GM12878 (cell line): ENCODE measurements around the gene SLC13A3. TPM values are rescaled to one million over a fixed set of nuclear protein-coding genes. Genes with fewer than 3 reads are reported as not detected.

Source experiments
- ATAC-seq: fragments of 200-7000 bp; cut with Tn5 transposase; 3 replicates; pipeline ENCODE4 v1.9.1; 2020; ENCODE audit warnings: mild to moderate bottlenecking, moderate library complexity
- BruUV-seq: library from RNA; stranded (reverse); fragments of 400-500 nt; replicated peaks from 2 replicates; lab custom pipeline; 2021; lab: Mats Ljungman, UMichigan
- CTCF ChIA-PET: fragments of 300-600 bp; sonication (Branson Sonifier 250); formaldehyde crosslinking; extraction: SDS; loops from one replicate; lab custom pipeline; 2021; ENCODE audit warnings: inconsistent platforms; lab: Yijun Ruan, JAX
- POLR2A ChIA-PET: fragments of 350-600 bp; formaldehyde crosslinking; extraction: SDS; loops from one replicate; lab custom pipeline; 2021; ENCODE audit warnings: inconsistent platforms; lab: Charles Lee
- RAD21 ChIA-PET: fragments of 300-600 bp; sonication (Branson Sonifier 250); formaldehyde crosslinking; loops from one replicate; lab custom pipeline; 2023; ENCODE audit warnings: antibody characterized with exemption; ENCODE audit not compliant: unreplicated experiment; lab: Charles Lee
- SMC1A ChIA-PET: fragments of 300-600 bp; sonication (Branson Sonifier 250); formaldehyde crosslinking; loops from one replicate; lab custom pipeline; 2023; ENCODE audit not compliant: unreplicated experiment, uncharacterized antibody; lab: Charles Lee
- DNase-seq: peaks from one replicate; pipeline ENCODE4 v3.0.0-alpha.2; 2011; ENCODE audit warnings: low read depth, low spot score
- FAIRE-seq: peaks from 3 replicates; lab custom pipeline; 2011; peaks lifted over from hg19 to GRCh38; lab: Jason Lieb, UNC
- H2AFZ ChIP-seq: 2 replicates; pipeline ENCODE4 v1.6.0; 2011; ENCODE audit warnings: low read depth, low read length, control low read depth; ENCODE audit not compliant: control insufficient read depth
- H3K27ac ChIP-seq: 2 replicates; pipeline ENCODE4 v1.5.1; 2011; ENCODE audit warnings: control low read depth; ENCODE audit not compliant: control insufficient read depth, insufficient read depth
- H3K27me3 ChIP-seq, 2 experiments: replicated peaks in 1 of 2; 2 replicates each; pipeline versions ENCODE4 v1.6.0 to v1.6.1; 2011; ENCODE audit warnings: low read length in 1 of 2; ENCODE audit not compliant: control insufficient read depth in 2 of 2, insufficient read depth in 2 of 2
- H3K36me3 ChIP-seq, 2 experiments: 2 replicates each; pipeline ENCODE4 v1.5.1; 2011; ENCODE audit warnings: low read length in 1 of 2; ENCODE audit not compliant: control insufficient read depth in 2 of 2, insufficient read depth in 2 of 2
- H3K4me1 ChIP-seq: 2 replicates; pipeline ENCODE4 v1.6.1; 2011; ENCODE audit warnings: mild to moderate bottlenecking, low read length, moderate library complexity, mixed read lengths; ENCODE audit not compliant: control insufficient read depth, insufficient read depth
- H3K4me2 ChIP-seq: 2 replicates; pipeline ENCODE4 v1.6.0; 2011; ENCODE audit warnings: control low read depth; ENCODE audit not compliant: control insufficient read depth, insufficient read depth
- H3K4me3 ChIP-seq: fragments of 200-600 bp; sonication (generic); 2 replicates; pipeline ENCODE4 v1.5.1; 2016
- H3K79me2 ChIP-seq: 2 replicates; pipeline ENCODE4 v1.6.0; 2011; ENCODE audit warnings: low read length; ENCODE audit not compliant: control insufficient read depth, insufficient read depth
- H3K9ac ChIP-seq: 2 replicates; pipeline ENCODE4 v1.8.0; 2011; ENCODE audit warnings: low read length, control low read depth, mixed read lengths; ENCODE audit not compliant: control insufficient read depth, insufficient read depth
- H3K9me3 ChIP-seq: replicated peaks from 3 replicates; pipeline ENCODE4 v1.5.1; 2011; ENCODE audit warnings: mild to moderate bottlenecking, low read length; ENCODE audit not compliant: control insufficient read depth, insufficient read depth
- H4K20me1 ChIP-seq: 2 replicates; pipeline ENCODE4 v1.6.0; 2011; ENCODE audit not compliant: control insufficient read depth, insufficient read depth
- CEBPB ChIP-seq, 2 experiments: fragments of 150-350 bp in 1 of 2; IDR thresholded peaks; 2 replicates each; pipeline ENCODE4 v1.6.1; 2012 to 2014; ENCODE audit warnings: low read depth in 2 of 2, low read length in 2 of 2, borderline replicate concordance in 1 of 2, inconsistent platforms in 1 of 2
- FOXM1 ChIP-seq: IDR thresholded peaks from 2 replicates; pipeline ENCODE4 v1.6.1; 2012; ENCODE audit warnings: low read depth, mild to moderate bottlenecking, inconsistent platforms, low read length, moderate library complexity
- HDAC2 ChIP-seq: fragments of 200-600 bp; sonication (generic); IDR thresholded peaks from 2 replicates; pipeline ENCODE4 v1.6.1; 2017
- HDGF ChIP-seq: fragments of 450-650 bp; IDR thresholded peaks from 2 replicates; pipeline ENCODE4 v1.6.1; 2016; ENCODE audit warnings: antibody characterized with exemption
- POLR2A ChIP-seq: IDR thresholded peaks from 2 replicates; pipeline ENCODE4 v1.6.1; 2011; ENCODE audit warnings: low read depth, mild to moderate bottlenecking, low read length
- SRF ChIP-seq, 2 experiments: IDR thresholded peaks; 2 replicates each; pipeline ENCODE4 v1.6.1; 2011; ENCODE audit warnings: low read depth in 2 of 2, low read length in 2 of 2, mild to moderate bottlenecking in 1 of 2, moderate library complexity in 1 of 2
- STAT1 ChIP-seq: fragments of 450-650 bp; conservative IDR thresholded peaks from 2 replicates; pipeline ENCODE4 v1.6.1; 2014; ENCODE audit warnings: antibody characterized with exemption, mild to moderate bottlenecking
- STAT3 ChIP-seq: IDR thresholded peaks from 2 replicates; pipeline ENCODE4 v1.6.1; 2011; ENCODE audit warnings: low read depth, low read length, improper control_type of control experiment
- ZNF217 ChIP-seq: fragments of 450-650 bp; IDR thresholded peaks from 2 replicates; pipeline ENCODE4 v1.6.1; 2017; ENCODE audit warnings: antibody characterized with exemption, mild to moderate bottlenecking
- WGBS: methylation state at CpG from one replicate; pipeline ENCODE4 v1.1.6; 2016; ENCODE audit warnings: low lambda C conversion rate; ENCODE audit not compliant: insufficient replicate concordance, insufficient coverage; ENCODE audit errors: missing lambda C conversion rate; 5-methylcytosine and 5-hydroxymethylcytosine counted together
- in situ Hi-C: fragments of 300-500 bp; cut with MboI; formaldehyde crosslinking; loops from 9 replicates; pipeline ENCODE4 v1.14.3; 2018; ENCODE audit warnings: mixed read lengths
- intact Hi-C: fragments of 100-400 bp; cut with micrococcal nuclease; formaldehyde crosslinking; loops from one replicate; pipeline ENCODE4 v1.14.2; 2022; ENCODE audit not compliant: unreplicated experiment
- polyA plus RNA-seq, 11 experiments: library from polyadenylated mRNA; depleted of rRNA in 4 of 11; unstranded in 6 of 11; stranded (reverse) in 5 of 11; fragments of >200 nt; fragmentation: Nextera tagmentation in 4 of 11; fragmentation: Illumina TruSeq in 1 of 11; extraction: Ambion mirVana in 4 of 11; extraction: Trizol in 1 of 11; gene quantifications; 1 replicate in 1 of 11; 2 replicates in 10 of 11; pipeline versions ENCODE4 v1.2.1 to v1.2.3, GENCODE V29; 2011 to 2016; ENCODE audit warnings: inconsistent platforms in 2 of 11, missing spikeins in 2 of 11, low read depth in 1 of 11
- total RNA-seq, 4 experiments: library from RNA; depleted of rRNA in 3 of 4; stranded (reverse); fragments of >200 nt in 3 of 4; fragmentation: Illumina TruSeq in 1 of 4; extraction: Trizol in 1 of 4; gene quantifications; 2 replicates each; pipeline versions ENCODE4 v1.2.1 to v1.2.3, GENCODE V29; 2013 to 2021
- TF ChIP-seq, protein P1 (sequence below): fragments of 450-650 bp; IDR thresholded peaks from 2 replicates; pipeline ENCODE4 v1.6.1; 2017; ENCODE audit warnings: mild to moderate bottlenecking, moderate library complexity
- TF ChIP-seq, protein P2 (sequence below): fragments of 450-650 bp; IDR thresholded peaks from 2 replicates; pipeline ENCODE4 v1.6.1; 2017; ENCODE audit warnings: mild to moderate bottlenecking, low read depth, inconsistent platforms; ENCODE audit not compliant: poor library complexity, severe bottlenecking
- TF ChIP-seq, protein P3 (sequence below): fragments of 450-650 bp; IDR thresholded peaks from 2 replicates; pipeline ENCODE4 v1.6.1; 2017; ENCODE audit warnings: low read depth, mild to moderate bottlenecking, moderate library complexity
- TF ChIP-seq, protein P4 (sequence below): fragments of 450-650 bp; IDR thresholded peaks from 2 replicates; pipeline ENCODE4 v1.6.1; 2016; ENCODE audit warnings: mild to moderate bottlenecking, moderate library complexity, borderline replicate concordance

SLC13A3 gene
- total and polyA plus RNA-seq, 10 of the 15 experiments (the other 5 are each of a cell fraction or from before 2014, with no cell fraction given), result 0.03 to 0.76 (median 0.07) TPM; not detected in 4

DNA sequence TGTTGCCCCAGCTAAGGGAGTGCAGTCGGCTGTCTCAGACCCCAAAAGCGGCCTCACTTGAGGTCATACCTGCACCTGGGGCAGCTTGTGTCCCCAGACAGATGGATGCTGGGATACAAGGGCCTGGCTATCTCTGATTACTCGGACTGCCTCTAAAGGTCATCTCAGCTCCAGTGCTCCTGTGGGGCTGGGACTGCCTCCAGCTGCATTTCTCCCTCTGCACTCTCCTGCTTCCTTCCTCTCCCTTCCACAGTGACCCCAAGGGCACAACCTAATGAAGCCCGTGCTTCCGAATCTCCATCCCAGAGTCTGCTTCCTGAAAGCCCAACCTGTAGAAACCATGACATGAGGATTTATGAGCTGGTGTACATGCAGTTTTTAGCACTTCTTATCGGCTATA, 78.0 kb downstream of the SLC13A3 start:
- RAD21 ChIA-PET, result interaction anchor here (1.0 to 1.6 kb wide), 2 partner anchors 13 to 107 kb away, joined by 3 to 5 read pairs; no protein-coding TSS in a partner anchor
- H3K4me3 ChIP-seq, result no peak overlapping the region
- no TSS peak for BruUV-seq
- SMC1A ChIA-PET, result interaction anchor here (0.9 to 1.7 kb wide), 8 partner anchors 9 to 34 kb away, joined by 3 to 4 read pairs (median 3); no protein-coding TSS in a partner anchor
- intact Hi-C loops, result no loop called here
- H3K4me2 ChIP-seq, result no peak overlapping the region
- H3K27ac ChIP-seq, result no peak overlapping the region
- CTCF ChIA-PET, result interaction anchor here (0.6 to 2.6 kb wide), 6 partner anchors 11 to 324 kb away, joined by 3 to 12 read pairs (median 5); no protein-coding TSS in a partner anchor
- H3K9me3 ChIP-seq, result no peaks in the 10 kb centered on the region
- 14% methylated on average over 6 of the region's 6 CpGs for WGBS
- in situ Hi-C loops, result no loop called here
- no peaks in the 10 kb centered on the region for H3K36me3 ChIP-seq
- no peaks in the 10 kb centered on the region for H3K4me1 ChIP-seq
- no peak for DNase-seq
- POLR2A ChIA-PET, result interaction anchor here (1.0 kb wide), 1 partner anchor 10 kb away, joined by 3 read pairs; no protein-coding TSS in a partner anchor
- no peak for TF ChIP-seq HDAC2
- TF ChIP-seq, protein P1, sequence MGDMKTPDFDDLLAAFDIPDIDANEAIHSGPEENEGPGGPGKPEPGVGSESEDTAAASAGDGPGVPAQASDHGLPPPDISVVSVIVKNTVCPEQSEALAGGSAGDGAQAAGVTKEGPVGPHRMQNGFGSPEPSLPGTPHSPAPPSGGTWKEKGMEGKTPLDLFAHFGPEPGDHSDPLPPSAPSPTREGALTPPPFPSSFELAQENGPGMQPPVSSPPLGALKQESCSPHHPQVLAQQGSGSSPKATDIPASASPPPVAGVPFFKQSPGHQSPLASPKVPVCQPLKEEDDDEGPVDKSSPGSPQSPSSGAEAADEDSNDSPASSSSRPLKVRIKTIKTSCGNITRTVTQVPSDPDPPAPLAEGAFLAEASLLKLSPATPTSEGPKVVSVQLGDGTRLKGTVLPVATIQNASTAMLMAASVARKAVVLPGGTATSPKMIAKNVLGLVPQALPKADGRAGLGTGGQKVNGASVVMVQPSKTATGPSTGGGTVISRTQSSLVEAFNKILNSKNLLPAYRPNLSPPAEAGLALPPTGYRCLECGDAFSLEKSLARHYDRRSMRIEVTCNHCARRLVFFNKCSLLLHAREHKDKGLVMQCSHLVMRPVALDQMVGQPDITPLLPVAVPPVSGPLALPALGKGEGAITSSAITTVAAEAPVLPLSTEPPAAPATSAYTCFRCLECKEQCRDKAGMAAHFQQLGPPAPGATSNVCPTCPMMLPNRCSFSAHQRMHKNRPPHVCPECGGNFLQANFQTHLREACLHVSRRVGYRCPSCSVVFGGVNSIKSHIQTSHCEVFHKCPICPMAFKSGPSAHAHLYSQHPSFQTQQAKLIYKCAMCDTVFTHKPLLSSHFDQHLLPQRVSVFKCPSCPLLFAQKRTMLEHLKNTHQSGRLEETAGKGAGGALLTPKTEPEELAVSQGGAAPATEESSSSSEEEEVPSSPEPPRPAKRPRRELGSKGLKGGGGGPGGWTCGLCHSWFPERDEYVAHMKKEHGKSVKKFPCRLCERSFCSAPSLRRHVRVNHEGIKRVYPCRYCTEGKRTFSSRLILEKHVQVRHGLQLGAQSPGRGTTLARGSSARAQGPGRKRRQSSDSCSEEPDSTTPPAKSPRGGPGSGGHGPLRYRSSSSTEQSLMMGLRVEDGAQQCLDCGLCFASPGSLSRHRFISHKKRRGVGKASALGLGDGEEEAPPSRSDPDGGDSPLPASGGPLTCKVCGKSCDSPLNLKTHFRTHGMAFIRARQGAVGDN, result no peak
- no peak for TF ChIP-seq POLR2A
- TF ChIP-seq, protein P2, sequence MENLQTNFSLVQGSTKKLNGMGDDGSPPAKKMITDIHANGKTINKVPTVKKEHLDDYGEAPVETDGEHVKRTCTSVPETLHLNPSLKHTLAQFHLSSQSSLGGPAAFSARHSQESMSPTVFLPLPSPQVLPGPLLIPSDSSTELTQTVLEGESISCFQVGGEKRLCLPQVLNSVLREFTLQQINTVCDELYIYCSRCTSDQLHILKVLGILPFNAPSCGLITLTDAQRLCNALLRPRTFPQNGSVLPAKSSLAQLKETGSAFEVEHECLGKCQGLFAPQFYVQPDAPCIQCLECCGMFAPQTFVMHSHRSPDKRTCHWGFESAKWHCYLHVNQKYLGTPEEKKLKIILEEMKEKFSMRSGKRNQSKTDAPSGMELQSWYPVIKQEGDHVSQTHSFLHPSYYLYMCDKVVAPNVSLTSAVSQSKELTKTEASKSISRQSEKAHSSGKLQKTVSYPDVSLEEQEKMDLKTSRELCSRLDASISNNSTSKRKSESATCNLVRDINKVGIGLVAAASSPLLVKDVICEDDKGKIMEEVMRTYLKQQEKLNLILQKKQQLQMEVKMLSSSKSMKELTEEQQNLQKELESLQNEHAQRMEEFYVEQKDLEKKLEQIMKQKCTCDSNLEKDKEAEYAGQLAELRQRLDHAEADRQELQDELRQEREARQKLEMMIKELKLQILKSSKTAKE, result no peak
- TF ChIP-seq, protein P3, sequence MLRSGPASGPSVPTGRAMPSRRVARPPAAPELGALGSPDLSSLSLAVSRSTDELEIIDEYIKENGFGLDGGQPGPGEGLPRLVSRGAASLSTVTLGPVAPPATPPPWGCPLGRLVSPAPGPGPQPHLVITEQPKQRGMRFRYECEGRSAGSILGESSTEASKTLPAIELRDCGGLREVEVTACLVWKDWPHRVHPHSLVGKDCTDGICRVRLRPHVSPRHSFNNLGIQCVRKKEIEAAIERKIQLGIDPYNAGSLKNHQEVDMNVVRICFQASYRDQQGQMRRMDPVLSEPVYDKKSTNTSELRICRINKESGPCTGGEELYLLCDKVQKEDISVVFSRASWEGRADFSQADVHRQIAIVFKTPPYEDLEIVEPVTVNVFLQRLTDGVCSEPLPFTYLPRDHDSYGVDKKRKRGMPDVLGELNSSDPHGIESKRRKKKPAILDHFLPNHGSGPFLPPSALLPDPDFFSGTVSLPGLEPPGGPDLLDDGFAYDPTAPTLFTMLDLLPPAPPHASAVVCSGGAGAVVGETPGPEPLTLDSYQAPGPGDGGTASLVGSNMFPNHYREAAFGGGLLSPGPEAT, result no peak
- TF ChIP-seq FOXM1, result no peak
- TF ChIP-seq, protein P4, sequence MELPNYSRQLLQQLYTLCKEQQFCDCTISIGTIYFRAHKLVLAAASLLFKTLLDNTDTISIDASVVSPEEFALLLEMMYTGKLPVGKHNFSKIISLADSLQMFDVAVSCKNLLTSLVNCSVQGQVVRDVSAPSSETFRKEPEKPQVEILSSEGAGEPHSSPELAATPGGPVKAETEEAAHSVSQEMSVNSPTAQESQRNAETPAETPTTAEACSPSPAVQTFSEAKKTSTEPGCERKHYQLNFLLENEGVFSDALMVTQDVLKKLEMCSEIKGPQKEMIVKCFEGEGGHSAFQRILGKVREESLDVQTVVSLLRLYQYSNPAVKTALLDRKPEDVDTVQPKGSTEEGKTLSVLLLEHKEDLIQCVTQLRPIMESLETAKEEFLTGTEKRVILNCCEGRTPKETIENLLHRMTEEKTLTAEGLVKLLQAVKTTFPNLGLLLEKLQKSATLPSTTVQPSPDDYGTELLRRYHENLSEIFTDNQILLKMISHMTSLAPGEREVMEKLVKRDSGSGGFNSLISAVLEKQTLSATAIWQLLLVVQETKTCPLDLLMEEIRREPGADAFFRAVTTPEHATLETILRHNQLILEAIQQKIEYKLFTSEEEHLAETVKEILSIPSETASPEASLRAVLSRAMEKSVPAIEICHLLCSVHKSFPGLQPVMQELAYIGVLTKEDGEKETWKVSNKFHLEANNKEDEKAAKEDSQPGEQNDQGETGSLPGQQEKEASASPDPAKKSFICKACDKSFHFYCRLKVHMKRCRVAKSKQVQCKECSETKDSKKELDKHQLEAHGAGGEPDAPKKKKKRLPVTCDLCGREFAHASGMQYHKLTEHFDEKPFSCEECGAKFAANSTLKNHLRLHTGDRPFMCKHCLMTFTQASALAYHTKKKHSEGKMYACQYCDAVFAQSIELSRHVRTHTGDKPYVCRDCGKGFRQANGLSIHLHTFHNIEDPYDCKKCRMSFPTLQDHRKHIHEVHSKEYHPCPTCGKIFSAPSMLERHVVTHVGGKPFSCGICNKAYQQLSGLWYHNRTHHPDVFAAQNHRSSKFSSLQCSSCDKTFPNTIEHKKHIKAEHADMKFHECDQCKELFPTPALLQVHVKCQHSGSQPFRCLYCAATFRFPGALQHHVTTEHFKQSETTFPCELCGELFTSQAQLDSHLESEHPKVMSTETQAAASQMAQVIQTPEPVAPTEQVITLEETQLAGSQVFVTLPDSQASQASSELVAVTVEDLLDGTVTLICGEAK, result no peak
- no peak for TF ChIP-seq HDGF
- TF ChIP-seq SRF (IDR thresholded peaks at IDR 0.05; ENCODE audit: low read depth in 2 of 2, low read length in 2 of 2), result no peak
- TF ChIP-seq CEBPB (IDR thresholded peaks at IDR 0.05; ENCODE audit: borderline replicate concordance in 1 of 2, low read depth in 2 of 2, low read length in 2 of 2), result no peak
- TF ChIP-seq STAT3, result no peak
- no peak for TF ChIP-seq ZNF217
- no peak for TF ChIP-seq STAT1
- TF ChIP-seq, all 136 proteins: peak for 0
- H3K27me3 ChIP-seq, result no peaks in the 10 kb centered on the region
- FAIRE-seq (no peak), ATAC-seq (no peak)
- H3K79me2 ChIP-seq, result no peaks in the 10 kb centered on the region
- H2AFZ ChIP-seq, result no peak overlapping the region
- no peak overlapping the region for H3K9ac ChIP-seq
- H4K20me1 ChIP-seq, result no peaks in the 10 kb centered on the region
